Gastrocnemius medialis (tissue), 4 donors: Measurements from ENCODE around the gene MGRN1.

Experiments
- CTCF ChIP-seq, 5 experiments: fragments of 450-650 bp in 3 of 5; fragments of 200-600 bp in 2 of 5; sonication (generic) in 2 of 5; IDR thresholded peaks in 4 of 5; conservative IDR thresholded peaks in 1 of 5; 1 replicate in 4 of 5; 2 replicates in 1 of 5; pipeline ENCODE4 v1.5.1; 2016 to 2019; ENCODE audit warnings: antibody characterized with exemption in 5 of 5, mild to moderate bottlenecking in 3 of 5, moderate library complexity in 3 of 5
- POLR2A ChIP-seq, 2 donors: fragments of 450-650 bp; IDR thresholded peaks; one replicate each; pipeline ENCODE4 v1.6.1; 2017; ENCODE audit warnings: antibody characterized with exemption in 2 of 2, mild to moderate bottlenecking in 2 of 2, moderate library complexity in 2 of 2

- TF ChIP-seq CTCF (IDR thresholded peaks at IDR 0.05 in 4 of 5, conservative IDR thresholded peaks at IDR 0.05 in 1 of 5): no peak
- no peak for TF ChIP-seq POLR2A (IDR thresholded peaks at IDR 0.05)
Observed at GRCh38 chr16:4733211-4733742, 108.7 kb downstream of the MGRN1 start.
